ENCODE data around the gene RCL1. TPM values are rescaled to one million over a fixed set of nuclear protein-coding genes. Genes with fewer than 3 reads are reported as not detected.

RCL1 gene
- total RNA-seq, 1 experiment from 2014 or later = 52.2 TPM

DNA sequence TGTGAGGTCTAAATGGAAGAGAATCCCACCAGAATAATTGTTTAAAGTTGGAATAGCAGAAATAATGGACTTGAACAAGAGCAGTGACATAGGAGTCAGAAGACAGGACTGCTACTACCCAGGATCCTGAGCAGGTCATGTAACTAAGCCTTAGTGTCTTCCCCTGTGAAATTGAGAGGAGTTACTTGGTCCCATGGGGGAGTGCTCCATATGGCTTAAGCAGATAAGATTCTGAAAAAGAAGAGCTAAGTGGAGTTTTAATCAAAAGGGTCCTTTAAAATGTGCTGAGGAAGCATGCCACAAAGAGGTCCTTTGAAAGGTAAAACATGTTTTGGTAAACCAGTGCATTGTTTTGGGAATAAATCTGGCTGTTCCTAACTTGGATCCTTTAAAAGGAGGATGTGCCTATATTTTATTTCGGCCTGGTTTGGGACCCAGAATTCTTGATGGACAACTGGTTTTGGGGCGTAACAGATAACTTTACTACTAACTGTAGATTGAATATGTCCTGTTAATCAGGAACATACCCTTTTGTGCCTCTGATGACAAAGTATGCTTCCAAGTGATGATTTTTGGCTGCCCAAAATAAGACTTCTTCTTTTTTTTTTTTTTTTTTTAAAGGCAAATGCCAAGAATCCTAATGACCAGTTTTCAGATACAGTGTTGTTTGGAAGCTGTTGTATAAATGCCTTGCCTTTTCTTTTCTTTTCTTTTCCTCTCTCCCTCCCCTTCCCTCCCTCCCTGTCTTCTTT is 5.7 kb downstream of the RCL1 start:
- intact Hi-C loops (cut with micrococcal nuclease) = loop anchor here (5.0 kb wide), 2 partner anchors 34 to 36 kb away; no protein-coding TSS in a partner anchor
- DNase-seq = no peak
- Histone ChIP-seq H4K20me1 (ENCODE audit: low read length) (peaks cover 41% of the 10 kb centered on the region), H3K36me3 (ENCODE audit: low read depth, low read length) (no peaks in the 10 kb centered on the region), H3K27me3 (ENCODE audit: low read length) (no peaks in the 10 kb centered on the region), H2AFZ (ENCODE audit: low read length) (no peak overlapping the region), H3K9ac (ENCODE audit: low read length) (no peak overlapping the region), H3F3A (ENCODE audit: low read length, unreplicated experiment) (no peaks in the 10 kb centered on the region), H3K9me2 (replicated peaks; ENCODE audit: low read length) (no peaks in the 10 kb centered on the region), H3K4me3 (ENCODE audit: low read length) (no peak overlapping the region), H3K4me2 (ENCODE audit: low read length) (no peak overlapping the region), H3K79me2 (ENCODE audit: low read length) (peaks cover 100% of the 10 kb centered on the region), H3K27ac (ENCODE audit: low read length) (no peak overlapping the region), H3K4me1 (ENCODE audit: insufficient read depth, low read length) (peaks cover 9% of the 10 kb centered on the region; the same call in 1 of the 2 replicates), H3K9me3 (ENCODE audit: low read length) (no peaks in the 10 kb centered on the region)
- TF ChIP-seq, protein P1, sequence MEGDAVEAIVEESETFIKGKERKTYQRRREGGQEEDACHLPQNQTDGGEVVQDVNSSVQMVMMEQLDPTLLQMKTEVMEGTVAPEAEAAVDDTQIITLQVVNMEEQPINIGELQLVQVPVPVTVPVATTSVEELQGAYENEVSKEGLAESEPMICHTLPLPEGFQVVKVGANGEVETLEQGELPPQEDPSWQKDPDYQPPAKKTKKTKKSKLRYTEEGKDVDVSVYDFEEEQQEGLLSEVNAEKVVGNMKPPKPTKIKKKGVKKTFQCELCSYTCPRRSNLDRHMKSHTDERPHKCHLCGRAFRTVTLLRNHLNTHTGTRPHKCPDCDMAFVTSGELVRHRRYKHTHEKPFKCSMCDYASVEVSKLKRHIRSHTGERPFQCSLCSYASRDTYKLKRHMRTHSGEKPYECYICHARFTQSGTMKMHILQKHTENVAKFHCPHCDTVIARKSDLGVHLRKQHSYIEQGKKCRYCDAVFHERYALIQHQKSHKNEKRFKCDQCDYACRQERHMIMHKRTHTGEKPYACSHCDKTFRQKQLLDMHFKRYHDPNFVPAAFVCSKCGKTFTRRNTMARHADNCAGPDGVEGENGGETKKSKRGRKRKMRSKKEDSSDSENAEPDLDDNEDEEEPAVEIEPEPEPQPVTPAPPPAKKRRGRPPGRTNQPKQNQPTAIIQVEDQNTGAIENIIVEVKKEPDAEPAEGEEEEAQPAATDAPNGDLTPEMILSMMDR (conservative IDR thresholded peaks at IDR 0.05; ENCODE audit: low read depth, low read length) = no peak
- no peak for TF ChIP-seq EZH2 (IDR thresholded peaks at IDR 0.05; ENCODE audit: low read length, unreplicated experiment)
- no peak for TF ChIP-seq EZH2phosphoT487 (IDR thresholded peaks at IDR 0.05; ENCODE audit: borderline replicate concordance, low read length)
- BruUV-seq (replicated peaks) = no TSS peak
- no peak for ATAC-seq
- POLR2A ChIA-PET (ENCODE audit: unreplicated experiment) = no interaction called here
- CTCF ChIA-PET = no interaction called here

DNA sequence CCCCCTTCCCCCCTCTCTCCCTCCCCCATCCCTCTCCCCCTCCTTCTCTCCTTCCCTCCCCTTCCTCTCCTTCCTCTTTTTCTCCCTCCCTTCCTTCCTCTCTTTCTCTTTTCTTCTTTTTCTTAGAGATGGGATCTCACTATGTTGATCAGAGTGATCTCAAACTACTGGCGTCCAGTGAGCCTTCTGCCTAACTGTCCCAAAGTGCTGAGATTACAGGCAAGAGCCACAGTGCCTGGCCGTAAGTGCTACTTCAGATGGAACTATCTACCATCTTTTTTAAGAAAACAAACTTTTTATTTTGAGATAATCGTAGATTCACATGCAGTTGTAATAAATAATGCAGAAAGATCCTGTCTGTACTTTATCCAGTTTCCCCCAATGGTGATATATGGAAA is 6.3 kb downstream of the RCL1 start:
- Histone ChIP-seq H3K36me3 (ENCODE audit: low read depth, low read length) (no peaks in the 10 kb centered on the region), H3K27me3 (ENCODE audit: low read length) (no peaks in the 10 kb centered on the region), H3F3A (ENCODE audit: low read length, unreplicated experiment) (no peaks in the 10 kb centered on the region), H3K4me3 (ENCODE audit: low read length) (no peak overlapping the region), H2AFZ (ENCODE audit: low read length) (no peak overlapping the region), H3K4me2 (ENCODE audit: low read length) (no peak overlapping the region), H3K9me3 (ENCODE audit: low read length) (no peaks in the 10 kb centered on the region), H4K20me1 (ENCODE audit: low read length) (peaks cover 35% of the 10 kb centered on the region), H3K27ac (ENCODE audit: low read length) (no peak overlapping the region), H3K4me1 (ENCODE audit: insufficient read depth, low read length) (peaks cover 9% of the 10 kb centered on the region; the same call in 1 of the 2 replicates), H3K9me2 (replicated peaks; ENCODE audit: low read length) (no peaks in the 10 kb centered on the region), H3K9ac (ENCODE audit: low read length) (no peak overlapping the region), H3K79me2 (ENCODE audit: low read length) (peaks cover 100% of the 10 kb centered on the region)
- ATAC-seq (no peak), DNase-seq (no peak)
- POLR2A ChIA-PET (ENCODE audit: unreplicated experiment) = no interaction called here
- intact Hi-C loops (cut with micrococcal nuclease) = loop anchor here (5.0 kb wide), 2 partner anchors 33 to 37 kb away; no protein-coding TSS in a partner anchor
- BruUV-seq (replicated peaks) = no TSS peak
- CTCF ChIA-PET = no interaction called here
- TF ChIP-seq, protein P1 (conservative IDR thresholded peaks at IDR 0.05; ENCODE audit: low read depth, low read length) = no peak
- no peak for TF ChIP-seq EZH2 (IDR thresholded peaks at IDR 0.05; ENCODE audit: low read length, unreplicated experiment)
- TF ChIP-seq EZH2phosphoT487 (IDR thresholded peaks at IDR 0.05; ENCODE audit: borderline replicate concordance, low read length) = no peak

DNA sequence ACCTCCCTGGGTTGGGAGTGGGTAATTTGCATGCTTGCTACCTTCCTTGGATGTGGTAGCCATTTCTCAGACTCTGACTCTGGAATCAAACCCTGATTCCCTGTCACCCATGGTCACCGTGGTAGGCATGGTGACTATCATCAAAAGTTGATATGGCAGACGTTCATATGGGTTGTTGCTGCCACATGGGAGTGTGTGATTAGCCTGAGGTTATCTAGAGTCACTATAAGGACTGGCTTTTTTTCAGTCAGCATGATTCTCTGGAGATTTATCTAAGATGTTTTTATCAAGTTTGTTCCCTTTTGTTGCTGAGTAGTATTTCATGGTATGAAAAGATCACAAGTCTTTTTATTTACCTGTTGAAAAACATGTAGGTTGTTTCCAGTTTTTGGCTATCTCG is 7.0 kb downstream of the RCL1 start:
- intact Hi-C loops (cut with micrococcal nuclease) = loop anchor here (5.0 kb wide), 2 partner anchors 33 to 37 kb away; no protein-coding TSS in a partner anchor
- H3K4me3 ChIP-seq (ENCODE audit: low read length) = no peak overlapping the region

More for the DNA sequence above, 7.0 kb downstream of the RCL1 start:
- ATAC-seq (no peak), DNase-seq (no peak)
- Histone ChIP-seq H3K79me2 (ENCODE audit: low read length) (peaks cover 100% of the 10 kb centered on the region), H3K4me2 (ENCODE audit: low read length) (no peak overlapping the region), H2AFZ (ENCODE audit: low read length) (no peak overlapping the region), H3K9me3 (ENCODE audit: low read length) (no peaks in the 10 kb centered on the region), H3K9ac (ENCODE audit: low read length) (no peak overlapping the region), H4K20me1 (ENCODE audit: low read length) (peaks cover 28% of the 10 kb centered on the region), H3F3A (ENCODE audit: low read length, unreplicated experiment) (no peaks in the 10 kb centered on the region), H3K27ac (ENCODE audit: low read length) (no peak overlapping the region), H3K36me3 (ENCODE audit: low read depth, low read length) (no peaks in the 10 kb centered on the region; the same call in 1 of the 2 replicates), H3K4me1 (ENCODE audit: insufficient read depth, low read length) (peaks cover 9% of the 10 kb centered on the region; the same call in 1 of the 2 replicates), H3K27me3 (ENCODE audit: low read length) (no peaks in the 10 kb centered on the region), H3K9me2 (replicated peaks; ENCODE audit: low read length) (no peaks in the 10 kb centered on the region)
- TF ChIP-seq, protein P1 (conservative IDR thresholded peaks at IDR 0.05; ENCODE audit: low read depth, low read length) = no peak
- no TSS peak for BruUV-seq (replicated peaks)
- POLR2A ChIA-PET (ENCODE audit: unreplicated experiment) = no interaction called here
- CTCF ChIA-PET = no interaction called here

All from PC-3 (cell line).